Measurements from ENCODE around the gene HOXB7. TPM values are rescaled to one million over a fixed set of nuclear protein-coding genes. Genes with fewer than 3 reads are reported as not detected.
A peak's percentile ranks its signal among the peaks of the same experiment; 100 is the strongest.

HOXB7 gene
- polyA plus RNA-seq, 3 donors = not detected

DNA sequence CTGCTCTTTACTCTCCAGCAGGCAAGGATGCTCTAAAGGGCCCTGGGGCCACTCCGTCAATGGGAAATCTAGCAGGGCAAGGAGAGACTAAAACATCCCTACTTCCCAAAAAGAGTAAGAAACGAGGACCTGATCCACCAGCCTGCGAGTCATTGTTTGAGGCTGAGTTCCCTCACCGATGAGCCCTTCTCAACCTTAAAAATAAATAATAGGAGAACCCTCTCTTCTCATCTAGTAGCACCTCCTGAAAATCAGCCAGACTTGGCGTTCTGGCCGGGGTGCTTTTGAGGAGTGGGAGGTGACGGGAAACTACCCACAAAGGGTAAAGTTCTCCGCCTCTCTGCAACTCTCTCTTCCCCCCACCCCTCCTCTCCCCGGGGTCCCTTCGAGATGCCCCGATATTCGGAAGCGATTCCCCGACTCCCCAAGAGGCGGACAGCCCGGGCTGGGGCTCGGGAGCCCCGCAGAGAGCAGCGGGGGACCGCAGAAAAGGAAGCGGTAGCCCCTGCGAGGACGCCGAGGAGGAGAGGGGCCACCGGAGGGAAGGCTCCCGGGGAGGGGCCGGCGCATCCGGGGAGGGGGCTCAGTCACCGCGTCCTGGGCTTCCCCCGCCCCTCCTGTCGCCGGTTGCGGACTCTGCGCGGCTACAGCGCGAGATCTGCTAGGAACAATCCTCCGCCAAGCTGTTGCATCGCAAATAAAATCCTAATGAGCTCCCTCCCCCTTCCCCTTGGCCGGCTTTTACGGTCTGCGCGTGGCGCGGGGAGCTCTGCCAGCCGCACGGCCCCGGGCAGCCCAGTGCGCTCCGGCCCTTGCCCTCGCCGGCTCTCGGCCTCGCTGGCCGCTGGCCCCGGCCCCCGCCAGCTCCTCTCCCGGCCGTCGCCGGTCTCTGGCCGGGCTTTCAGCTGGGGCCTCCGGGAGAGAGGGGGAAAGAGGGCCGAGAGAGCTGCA is 14.0 kb upstream of the HOXB7 start:
- intact Hi-C loops (cut with micrococcal nuclease) = no loop called here
- H3K4me1 Mint-ChIP-seq = peaks cover 8% of the 10 kb centered on the region
- peak overlapping the region in 1 of 2 donors; percentile 88 for H3K4me3 Mint-ChIP-seq
- peaks cover 0 to 12% (median 2%) of the 10 kb centered on the region in 7 donors for H3K9me3 Mint-ChIP-seq
- H3K4me1 ChIP-seq (ENCODE audit: control insufficient read depth in 1 of 2, insufficient read depth in 2 of 2, low read length in 2 of 2) = peaks cover 5 to 13% of the 10 kb centered on the region in 2 donors
- no peak for DNase-seq
- no peak overlapping the region for H3K27ac ChIP-seq (ENCODE audit: low read depth in 1 of 2, low read length in 2 of 2)
- no peaks in the 10 kb centered on the region for H3K36me3 ChIP-seq (replicated peaks in 1 of 2; ENCODE audit: control insufficient read depth in 1 of 2, insufficient read depth in 2 of 2, low read length in 2 of 2)
- H3K4me2 ChIP-seq (replicated peaks; ENCODE audit: extremely low read depth, low read length, poor library complexity, severe bottlenecking) = peak overlapping the region; percentile 42
- H4K20me1 ChIP-seq (ENCODE audit: insufficient read depth, low read length) = no peaks in the 10 kb centered on the region
- peaks cover 0 to 18% of the 10 kb centered on the region in 2 donors for H3K9me3 ChIP-seq (replicated peaks in 1 of 2; ENCODE audit: control insufficient read depth in 1 of 2, insufficient read depth in 1 of 2, low read length in 2 of 2)
- no peaks in the 10 kb centered on the region for H3K79me2 ChIP-seq (ENCODE audit: insufficient read depth, low read length)
- no peaks in the 10 kb centered on the region for H3K36me3 Mint-ChIP-seq
- peaks cover 89 to 98% (median 95%) of the 10 kb centered on the region in 3 donors for H3K27me3 Mint-ChIP-seq (ENCODE audit: low read depth in 3 of 3)
- H3K9ac ChIP-seq (ENCODE audit: insufficient read depth, low read length, poor library complexity, severe bottlenecking) = no peak overlapping the region
- no peak overlapping the region for H3K4me3 ChIP-seq (replicated peaks in 1 of 3; ENCODE audit: low read depth in 2 of 3, low read length in 3 of 3)
- no peak overlapping the region for H2AFZ ChIP-seq (ENCODE audit: insufficient read depth, low read depth, low read length, poor library complexity, severe bottlenecking)
- TF ChIP-seq, protein P1, sequence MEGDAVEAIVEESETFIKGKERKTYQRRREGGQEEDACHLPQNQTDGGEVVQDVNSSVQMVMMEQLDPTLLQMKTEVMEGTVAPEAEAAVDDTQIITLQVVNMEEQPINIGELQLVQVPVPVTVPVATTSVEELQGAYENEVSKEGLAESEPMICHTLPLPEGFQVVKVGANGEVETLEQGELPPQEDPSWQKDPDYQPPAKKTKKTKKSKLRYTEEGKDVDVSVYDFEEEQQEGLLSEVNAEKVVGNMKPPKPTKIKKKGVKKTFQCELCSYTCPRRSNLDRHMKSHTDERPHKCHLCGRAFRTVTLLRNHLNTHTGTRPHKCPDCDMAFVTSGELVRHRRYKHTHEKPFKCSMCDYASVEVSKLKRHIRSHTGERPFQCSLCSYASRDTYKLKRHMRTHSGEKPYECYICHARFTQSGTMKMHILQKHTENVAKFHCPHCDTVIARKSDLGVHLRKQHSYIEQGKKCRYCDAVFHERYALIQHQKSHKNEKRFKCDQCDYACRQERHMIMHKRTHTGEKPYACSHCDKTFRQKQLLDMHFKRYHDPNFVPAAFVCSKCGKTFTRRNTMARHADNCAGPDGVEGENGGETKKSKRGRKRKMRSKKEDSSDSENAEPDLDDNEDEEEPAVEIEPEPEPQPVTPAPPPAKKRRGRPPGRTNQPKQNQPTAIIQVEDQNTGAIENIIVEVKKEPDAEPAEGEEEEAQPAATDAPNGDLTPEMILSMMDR (IDR thresholded peaks at IDR 0.05) = no peak
- H3K27ac Mint-ChIP-seq = no peak overlapping the region
- H3K27me3 ChIP-seq (ENCODE audit: control insufficient read depth in 2 of 2, insufficient read depth in 2 of 2, low read length in 2 of 2) = peaks cover 77 to 100% of the 10 kb centered on the region in 2 donors
- 2% methylated on average over 56 of the region's 66 CpGs for WGBS (ENCODE audit: insufficient coverage)

DNA sequence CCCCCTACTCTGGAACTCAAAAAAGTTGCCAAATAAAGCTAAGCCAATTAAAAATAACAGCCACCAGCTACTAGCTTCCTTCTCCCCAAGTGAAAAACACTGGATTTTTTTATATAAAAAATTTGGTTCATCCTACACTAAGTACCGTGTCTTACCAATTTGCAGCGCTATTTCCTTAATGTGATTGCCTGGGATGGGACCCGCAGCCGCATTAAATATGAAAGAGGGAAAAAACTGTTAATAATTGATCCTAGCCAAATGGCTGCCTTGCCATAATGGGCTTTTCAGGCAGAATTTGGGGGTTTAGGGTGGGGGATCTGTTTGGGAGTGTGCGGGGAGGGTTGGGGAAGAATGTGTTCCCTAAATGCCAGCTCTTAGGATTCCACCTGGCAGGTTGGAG is 13.3 kb upstream of the HOXB7 start:
- Histone ChIP-seq H3K9me3 (replicated peaks in 1 of 2; ENCODE audit: control insufficient read depth in 1 of 2, insufficient read depth in 1 of 2, low read length in 2 of 2) (peaks cover 0 to 22% of the 10 kb centered on the region in 2 donors), H3K36me3 (replicated peaks in 1 of 2; ENCODE audit: control insufficient read depth in 1 of 2, insufficient read depth in 2 of 2, low read length in 2 of 2) (no peaks in the 10 kb centered on the region), H3K79me2 (ENCODE audit: insufficient read depth, low read length) (no peaks in the 10 kb centered on the region), H3K4me3 (replicated peaks in 1 of 3; ENCODE audit: low read depth in 2 of 3, low read length in 3 of 3) (no peak overlapping the region), H2AFZ (ENCODE audit: insufficient read depth, low read depth, low read length, poor library complexity, severe bottlenecking) (no peak overlapping the region), H4K20me1 (ENCODE audit: insufficient read depth, low read length) (no peaks in the 10 kb centered on the region), H3K9ac (ENCODE audit: insufficient read depth, low read length, poor library complexity, severe bottlenecking) (no peak overlapping the region), H3K27ac (ENCODE audit: low read depth in 1 of 2, low read length in 2 of 2) (no peak overlapping the region), H3K27me3 (ENCODE audit: control insufficient read depth in 2 of 2, insufficient read depth in 2 of 2, low read length in 2 of 2) (peaks cover 81 to 100% of the 10 kb centered on the region in 2 donors), H3K4me2 (replicated peaks; ENCODE audit: extremely low read depth, low read length, poor library complexity, severe bottlenecking) (no peak overlapping the region), H3K4me1 (ENCODE audit: control insufficient read depth in 1 of 2, insufficient read depth in 2 of 2, low read length in 2 of 2) (peaks cover 5 to 13% of the 10 kb centered on the region in 2 donors)
- peak overlapping the region in 1 of 2 donors; percentile 77 for H3K4me3 Mint-ChIP-seq
- H3K9me3 Mint-ChIP-seq = peaks cover 0 to 15% (median 1%) of the 10 kb centered on the region in 7 donors
- peaks cover 0 to 2% of the 10 kb centered on the region in 2 donors for H3K36me3 Mint-ChIP-seq
- intact Hi-C loops (cut with micrococcal nuclease) = no loop called here
- TF ChIP-seq, protein P1 (IDR thresholded peaks at IDR 0.05) = no peak
- no peak for DNase-seq
- 81% methylated on average over 3 of the region's 5 CpGs for WGBS (ENCODE audit: insufficient coverage)
- H3K4me1 Mint-ChIP-seq = peaks cover 9% of the 10 kb centered on the region
- no peak overlapping the region for H3K27ac Mint-ChIP-seq
- H3K27me3 Mint-ChIP-seq (ENCODE audit: low read depth in 3 of 3) = peaks cover 91 to 99% (median 94%) of the 10 kb centered on the region in 3 donors

All from CD14-positive monocyte (primary cell).